Measurements from ENCODE around the gene PLCD1.
"Not testable (repeated sequence)": the region's sequence is repeated elsewhere in the genome, so short reads cannot be mapped to it uniquely, and the experiment has no call there.

The PLCD1 gene

GRCh38 chr3:37972056-37972455 lies 57.4 kb downstream of the PLCD1 start:
- not testable (repeated sequence) for H3K4me1 ChIP-seq (ENCODE audit: control insufficient read depth, insufficient read depth, low read length, unreplicated experiment); H3K36me3 ChIP-seq (ENCODE audit: insufficient read depth, low read length); H2AFZ ChIP-seq (ENCODE audit: low read length, unreplicated experiment); H3K27me3 ChIP-seq (ENCODE audit: insufficient read depth, low read length); H3K4me3 ChIP-seq (ENCODE audit: low read depth, low read length); H3K79me2 ChIP-seq (ENCODE audit: control insufficient read depth, insufficient read depth, low read length, unreplicated experiment); H3K27ac ChIP-seq (ENCODE audit: low read depth, low read length)

- Histone ChIP-seq H3K79me2 (ENCODE audit: control insufficient read depth, insufficient read depth, low read length, unreplicated experiment) (no peaks in the 10 kb centered on the region), H2AFZ (ENCODE audit: low read length, unreplicated experiment) (no peak overlapping the region), H3K4me1 (ENCODE audit: control insufficient read depth, insufficient read depth, low read length, unreplicated experiment) (no peaks in the 10 kb centered on the region), H3K4me3 (ENCODE audit: low read depth, low read length) (no peak overlapping the region), H3K27me3 (ENCODE audit: insufficient read depth, low read length) (no peaks in the 10 kb centered on the region), H3K27ac (ENCODE audit: low read depth, low read length) (no peak overlapping the region), H3K36me3 (ENCODE audit: insufficient read depth, low read length) (no peaks in the 10 kb centered on the region; the same call in 1 of the 2 replicates)
Measured at GRCh38 chr3:37971467-37971866, 58.0 kb downstream of the PLCD1 start.

GRCh38 chr3:37970802-37971201 lies 58.6 kb downstream of the PLCD1 start:
- Histone ChIP-seq H3K4me1 (ENCODE audit: control insufficient read depth, insufficient read depth, low read length, unreplicated experiment) (no peaks in the 10 kb centered on the region), H3K27me3 (ENCODE audit: insufficient read depth, low read length) (no peaks in the 10 kb centered on the region), H3K36me3 (ENCODE audit: insufficient read depth, low read length) (no peaks in the 10 kb centered on the region; the same call in 1 of the 2 replicates), H2AFZ (ENCODE audit: low read length, unreplicated experiment) (no peak overlapping the region), H3K79me2 (ENCODE audit: control insufficient read depth, insufficient read depth, low read length, unreplicated experiment) (no peaks in the 10 kb centered on the region), H3K27ac (ENCODE audit: low read depth, low read length) (no peak overlapping the region), H3K4me3 (ENCODE audit: low read depth, low read length) (no peak overlapping the region)

- no peak overlapping the region for H3K27ac ChIP-seq (ENCODE audit: low read depth, low read length)
- no peaks in the 10 kb centered on the region for H3K79me2 ChIP-seq (ENCODE audit: control insufficient read depth, insufficient read depth, low read length, unreplicated experiment)
- H2AFZ ChIP-seq (ENCODE audit: low read length, unreplicated experiment) = no peak overlapping the region
- H3K36me3 ChIP-seq (ENCODE audit: insufficient read depth, low read length) = no peaks in the 10 kb centered on the region
- no peak overlapping the region for H3K4me3 ChIP-seq (ENCODE audit: low read depth, low read length)
- H3K4me1 ChIP-seq (ENCODE audit: control insufficient read depth, insufficient read depth, low read length, unreplicated experiment) = no peaks in the 10 kb centered on the region
- H3K27me3 ChIP-seq (ENCODE audit: insufficient read depth, low read length) = no peaks in the 10 kb centered on the region
Measured at GRCh38 chr3:37969596-37970100, 59.8 kb downstream of the PLCD1 start.

GRCh38 chr3:37968813-37969595 lies 60.4 kb downstream of the PLCD1 start:
- Histone ChIP-seq H2AFZ (ENCODE audit: low read length, unreplicated experiment) (no peak overlapping the region), H3K4me3 (ENCODE audit: low read depth, low read length) (no peak overlapping the region), H3K36me3 (ENCODE audit: insufficient read depth, low read length) (no peaks in the 10 kb centered on the region), H3K79me2 (ENCODE audit: control insufficient read depth, insufficient read depth, low read length, unreplicated experiment) (no peaks in the 10 kb centered on the region), H3K27me3 (ENCODE audit: insufficient read depth, low read length) (no peaks in the 10 kb centered on the region), H3K4me1 (ENCODE audit: control insufficient read depth, insufficient read depth, low read length, unreplicated experiment) (no peaks in the 10 kb centered on the region), H3K27ac (ENCODE audit: low read depth, low read length) (no peak overlapping the region)

GRCh38 chr3:37968199-37968598 lies 61.2 kb downstream of the PLCD1 start:
- H3K27ac ChIP-seq (ENCODE audit: low read depth, low read length) = no peak overlapping the region
- H2AFZ ChIP-seq (ENCODE audit: low read length, unreplicated experiment) = no peak overlapping the region
- H3K4me3 ChIP-seq (ENCODE audit: low read depth, low read length) = no peak overlapping the region
- no peaks in the 10 kb centered on the region for H3K36me3 ChIP-seq (ENCODE audit: insufficient read depth, low read length)
- H3K4me1 ChIP-seq (ENCODE audit: control insufficient read depth, insufficient read depth, low read length, unreplicated experiment) = peaks cover under 1% of the 10 kb centered on the region
- no peaks in the 10 kb centered on the region for H3K27me3 ChIP-seq (ENCODE audit: insufficient read depth, low read length)
- H3K79me2 ChIP-seq (ENCODE audit: control insufficient read depth, insufficient read depth, low read length, unreplicated experiment) = no peaks in the 10 kb centered on the region

- no peak overlapping the region for H3K27ac ChIP-seq (ENCODE audit: low read depth, low read length)
Measured at GRCh38 chr3:37967260-37967881, 62.1 kb downstream of the PLCD1 start.

GRCh38 chr3:37964716-37965115 lies 64.7 kb downstream of the PLCD1 start:
- no peaks in the 10 kb centered on the region for H3K27me3 ChIP-seq (ENCODE audit: insufficient read depth, low read length)
- no peak overlapping the region for H2AFZ ChIP-seq (ENCODE audit: low read length, unreplicated experiment)
- H3K79me2 ChIP-seq (ENCODE audit: control insufficient read depth, insufficient read depth, low read length, unreplicated experiment) = no peaks in the 10 kb centered on the region
- H3K4me1 ChIP-seq (ENCODE audit: control insufficient read depth, insufficient read depth, low read length, unreplicated experiment) = peaks cover 6% of the 10 kb centered on the region
- H3K27ac ChIP-seq (ENCODE audit: low read depth, low read length) = no peak overlapping the region
- no peaks in the 10 kb centered on the region for H3K36me3 ChIP-seq (ENCODE audit: insufficient read depth, low read length)
- H3K4me3 ChIP-seq (ENCODE audit: low read depth, low read length) = no peak overlapping the region

More at GRCh38 chr3:37967260-37967881, 62.1 kb downstream of the PLCD1 start:
- Histone ChIP-seq H3K36me3 (ENCODE audit: insufficient read depth, low read length) (no peaks in the 10 kb centered on the region), H3K79me2 (ENCODE audit: control insufficient read depth, insufficient read depth, low read length, unreplicated experiment) (no peaks in the 10 kb centered on the region), H3K4me1 (ENCODE audit: control insufficient read depth, insufficient read depth, low read length, unreplicated experiment) (peaks cover 6% of the 10 kb centered on the region), H2AFZ (ENCODE audit: low read length, unreplicated experiment) (no peak overlapping the region), H3K27me3 (ENCODE audit: insufficient read depth, low read length) (no peaks in the 10 kb centered on the region), H3K4me3 (ENCODE audit: low read depth, low read length) (no peak overlapping the region)

- Histone ChIP-seq H3K4me3 (ENCODE audit: low read depth, low read length) (no peak overlapping the region), H3K36me3 (ENCODE audit: insufficient read depth, low read length) (no peaks in the 10 kb centered on the region), H3K4me1 (ENCODE audit: control insufficient read depth, insufficient read depth, low read length, unreplicated experiment) (peaks cover 6% of the 10 kb centered on the region)
Measured at GRCh38 chr3:37964146-37964545, 65.3 kb downstream of the PLCD1 start.

GRCh38 chr3:37963635-37964034 lies 65.8 kb downstream of the PLCD1 start:
- Histone ChIP-seq H3K4me1 (ENCODE audit: control insufficient read depth, insufficient read depth, low read length, unreplicated experiment) (peaks cover 6% of the 10 kb centered on the region), H2AFZ (ENCODE audit: low read length, unreplicated experiment) (no peak overlapping the region), H3K27me3 (ENCODE audit: insufficient read depth, low read length) (no peaks in the 10 kb centered on the region), H3K27ac (ENCODE audit: low read depth, low read length) (no peak overlapping the region), H3K79me2 (ENCODE audit: control insufficient read depth, insufficient read depth, low read length, unreplicated experiment) (no peaks in the 10 kb centered on the region), H3K36me3 (ENCODE audit: insufficient read depth, low read length) (no peaks in the 10 kb centered on the region), H3K4me3 (ENCODE audit: low read depth, low read length) (no peak overlapping the region)

More at GRCh38 chr3:37964146-37964545, 65.3 kb downstream of the PLCD1 start:
- Histone ChIP-seq H3K27me3 (ENCODE audit: insufficient read depth, low read length) (no peaks in the 10 kb centered on the region), H3K79me2 (ENCODE audit: control insufficient read depth, insufficient read depth, low read length, unreplicated experiment) (no peaks in the 10 kb centered on the region), H2AFZ (ENCODE audit: low read length, unreplicated experiment) (no peak overlapping the region), H3K27ac (ENCODE audit: low read depth, low read length) (no peak overlapping the region)

GRCh38 chr3:37963016-37963415 lies 66.4 kb downstream of the PLCD1 start:
- Histone ChIP-seq H2AFZ (ENCODE audit: low read length, unreplicated experiment) (no peak overlapping the region), H3K4me1 (ENCODE audit: control insufficient read depth, insufficient read depth, low read length, unreplicated experiment) (peaks cover 6% of the 10 kb centered on the region), H3K36me3 (ENCODE audit: insufficient read depth, low read length) (no peaks in the 10 kb centered on the region), H3K27ac (ENCODE audit: low read depth, low read length) (no peak overlapping the region), H3K27me3 (ENCODE audit: insufficient read depth, low read length) (no peaks in the 10 kb centered on the region), H3K79me2 (ENCODE audit: control insufficient read depth, insufficient read depth, low read length, unreplicated experiment) (no peaks in the 10 kb centered on the region), H3K4me3 (ENCODE audit: low read depth, low read length) (no peak overlapping the region)

Data from ACC112 (cell line).